ENCODE results near the gene CNEP1R1. TPM values are rescaled to one million over a fixed set of nuclear protein-coding genes. Genes with fewer than 3 reads are reported as not detected.

CNEP1R1 gene
- total and polyA plus RNA-seq, 2 donors (not counting 1 experiment from before 2014, with no cell fraction given): 18.6 to 32.9 TPM

- ChIA-PET CTCF (interaction anchor here (1.0 to 3.1 kb wide), 11 partner anchors 10 to 614 kb away, joined by 3 to 22 read pairs (median 4); partner anchors contain the start of genes CNEP1R1 and SNX20), POLR2A (interaction anchor here (1.3 kb wide), 1 partner anchor 85 kb away, joined by 6 read pairs; no protein-coding TSS in a partner anchor)
- Histone ChIP-seq H3K79me2 (ENCODE audit: control insufficient read depth, insufficient read depth, low read length) (peaks cover 21% of the 10 kb centered on the region), H3K4me2 (replicated peaks; ENCODE audit: low read depth, low read length, poor library complexity, severe bottlenecking) (peak overlapping the region; percentile 92), H3K4me1 (ENCODE audit: control insufficient read depth in 2 of 2, insufficient read depth in 2 of 2, low read length in 2 of 2) (peaks cover 17 to 20% of the 10 kb centered on the region in 2 donors), H3K9ac (ENCODE audit: low read length) (peak overlapping the region; percentile 79), H2AFZ (ENCODE audit: insufficient read depth, low read depth, low read length, poor library complexity, severe bottlenecking) (peak overlapping the region; percentile 91), H4K20me1 (ENCODE audit: control insufficient read depth, insufficient read depth, low read length, poor library complexity, severe bottlenecking) (peaks cover 6% of the 10 kb centered on the region), H3K9me3 (ENCODE audit: control extremely low read depth in 1 of 3, control insufficient read depth in 2 of 3, insufficient read depth in 1 of 3, low read length in 2 of 3) (no peaks in the 10 kb centered on the region), H3K36me3 (replicated peaks in 1 of 2; ENCODE audit: control extremely low read depth in 1 of 2, control insufficient read depth in 1 of 2, extremely low read depth in 1 of 2, insufficient read depth in 2 of 2, low read length in 1 of 2) (peaks cover 0 to 19% of the 10 kb centered on the region in 2 experiments), H3K27ac (ENCODE audit: low read length in 2 of 2) (peak overlapping the region in 1 of 2 donors; percentile 63), H3K4me3 (ENCODE audit: control extremely low read depth in 1 of 5, extremely low read depth in 1 of 5, insufficient read depth in 1 of 5, low read depth in 2 of 5, low read length in 4 of 5) (peak overlapping the region; percentile 39 to 82 (median 75)), H3K27me3 (replicated peaks in 1 of 4; ENCODE audit: control extremely low read depth in 1 of 4, control insufficient read depth in 3 of 4, insufficient read depth in 4 of 4, low read length in 3 of 4) (no peaks in the 10 kb centered on the region)
- H3K27me3 Mint-ChIP-seq: no peaks in the 10 kb centered on the region
- TF ChIP-seq, protein P1, sequence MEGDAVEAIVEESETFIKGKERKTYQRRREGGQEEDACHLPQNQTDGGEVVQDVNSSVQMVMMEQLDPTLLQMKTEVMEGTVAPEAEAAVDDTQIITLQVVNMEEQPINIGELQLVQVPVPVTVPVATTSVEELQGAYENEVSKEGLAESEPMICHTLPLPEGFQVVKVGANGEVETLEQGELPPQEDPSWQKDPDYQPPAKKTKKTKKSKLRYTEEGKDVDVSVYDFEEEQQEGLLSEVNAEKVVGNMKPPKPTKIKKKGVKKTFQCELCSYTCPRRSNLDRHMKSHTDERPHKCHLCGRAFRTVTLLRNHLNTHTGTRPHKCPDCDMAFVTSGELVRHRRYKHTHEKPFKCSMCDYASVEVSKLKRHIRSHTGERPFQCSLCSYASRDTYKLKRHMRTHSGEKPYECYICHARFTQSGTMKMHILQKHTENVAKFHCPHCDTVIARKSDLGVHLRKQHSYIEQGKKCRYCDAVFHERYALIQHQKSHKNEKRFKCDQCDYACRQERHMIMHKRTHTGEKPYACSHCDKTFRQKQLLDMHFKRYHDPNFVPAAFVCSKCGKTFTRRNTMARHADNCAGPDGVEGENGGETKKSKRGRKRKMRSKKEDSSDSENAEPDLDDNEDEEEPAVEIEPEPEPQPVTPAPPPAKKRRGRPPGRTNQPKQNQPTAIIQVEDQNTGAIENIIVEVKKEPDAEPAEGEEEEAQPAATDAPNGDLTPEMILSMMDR (IDR thresholded peaks at IDR 0.05): no peak
- no peak for TF ChIP-seq EZH2 (IDR thresholded peaks at IDR 0.05; ENCODE audit: borderline replicate concordance, insufficient read depth, low read depth, low read length, poor library complexity, severe bottlenecking)
- H3K9me3 Mint-ChIP-seq (ENCODE audit: insufficient read depth): no peaks in the 10 kb centered on the region
- peak overlapping the region; percentile 88 for H3K27ac Mint-ChIP-seq
- ATAC-seq (ENCODE audit: low read depth) (no peak), DNase-seq (no peak)
- WGBS (ENCODE audit: insufficient coverage): 30% methylated on average over 32 of the region's 34 CpGs
- intact Hi-C loops (cut with micrococcal nuclease): loop anchor here (2.0 to 5.0 kb wide), 3 partner anchors 144 to 676 kb away; partner anchors contain the start of genes CYLD and SNX20
- H3K4me3 Mint-ChIP-seq: peak overlapping the region; percentile 89
- peaks cover 35% of the 10 kb centered on the region for H3K4me1 Mint-ChIP-seq
Measured at GRCh38 chr16:50066482-50067289, 41.7 kb downstream of the CNEP1R1 start.
